PC-9 (cell line): ENCODE results near the gene MAPT. TPM values are rescaled to one million over a fixed set of nuclear protein-coding genes. Genes with fewer than 3 reads are reported as not detected.

Experiments used
- BruUV-seq: library from RNA; stranded (reverse); fragments of 400-500 nt; replicated peaks from 2 replicates; lab custom pipeline; 2021; lab: Mats Ljungman, UMichigan
- CTCF ChIA-PET: fragments of 300-600 bp; sonication (Branson Sonifier 250); formaldehyde crosslinking; loops from one replicate; lab custom pipeline; 2022; ENCODE audit warnings: antibody characterized with exemption; lab: Charles Lee
- POLR2A ChIA-PET: fragments of 300-600 bp; sonication (Branson Sonifier 250); formaldehyde crosslinking; loops from one replicate; lab custom pipeline; 2022; ENCODE audit warnings: antibody characterized with exemption; ENCODE audit not compliant: unreplicated experiment; lab: Charles Lee
- DNase-seq, 2 experiments: peaks; one replicate each; pipeline versions ENCODE4 v3.0.0 to v3.0.0-alpha.2; 2015 to 2022; ENCODE audit warnings: mixed read lengths in 1 of 2
- H2AFZ ChIP-seq: fragments of 200-600 bp; sonication (generic); 2 replicates; pipeline ENCODE4 v1.8.1; 2017; ENCODE audit warnings: antibody characterized with exemption
- H3F3A ChIP-seq: fragments of 200-600 bp; sonication (generic); 2 replicates; pipeline ENCODE4 v1.8.1; 2017; ENCODE audit warnings: antibody characterized with exemption, mild to moderate bottlenecking, low read depth; ENCODE audit not compliant: insufficient read depth
- H3K27ac ChIP-seq: fragments of 200-600 bp; sonication (generic); 2 replicates; pipeline ENCODE4 v1.6.1; 2016; ENCODE audit warnings: mixed run types
- H3K27me3 ChIP-seq: fragments of 200-600 bp; sonication (generic); 2 replicates; pipeline ENCODE4 v1.6.1; 2016; ENCODE audit warnings: low read depth, mixed run types; ENCODE audit not compliant: insufficient read depth
- H3K36me3 ChIP-seq: fragments of 200-600 bp; sonication (generic); 2 replicates; pipeline ENCODE4 v1.6.1; 2016; ENCODE audit warnings: low read depth, mixed run types
- H3K4me1 ChIP-seq: fragments of 200-600 bp; sonication (generic); replicated peaks from 2 replicates; pipeline ENCODE4 v1.6.1; 2016; ENCODE audit warnings: mixed run types; ENCODE audit not compliant: insufficient read depth
- H3K4me2 ChIP-seq: fragments of 200-600 bp; sonication (generic); 2 replicates; pipeline ENCODE4 v1.6.1; 2017; ENCODE audit warnings: mixed run types
- H3K4me3 ChIP-seq: fragments of 200-600 bp; sonication (generic); 2 replicates; pipeline ENCODE4 v1.6.1; 2016; ENCODE audit warnings: mixed run types
- H3K79me2 ChIP-seq: fragments of 200-600 bp; sonication (generic); 2 replicates; pipeline ENCODE4 v1.6.1; 2017; ENCODE audit warnings: low read depth, mixed run types
- H3K9me2 ChIP-seq: fragments of 200-600 bp; sonication (generic); 2 replicates; pipeline ENCODE4 v1.8.1; 2017; ENCODE audit warnings: mild to moderate bottlenecking; ENCODE audit not compliant: insufficient read depth
- H3K9me3 ChIP-seq: fragments of 200-600 bp; sonication (generic); 2 replicates; pipeline ENCODE4 v1.8.1; 2016; ENCODE audit warnings: low read depth; ENCODE audit not compliant: insufficient read depth
- H4K20me1 ChIP-seq: fragments of 200-600 bp; sonication (generic); 2 replicates; pipeline ENCODE4 v1.8.1; 2017; ENCODE audit not compliant: insufficient read depth
- CTCF ChIP-seq: fragments of 200-600 bp; sonication (generic); conservative IDR thresholded peaks from 2 replicates; pipeline ENCODE4 v1.6.1; 2017; ENCODE audit warnings: mixed run types, antibody characterized with exemption, mild to moderate bottlenecking, moderate library complexity
- EZH2 ChIP-seq: fragments of 200-600 bp; sonication (generic); IDR thresholded peaks from 2 replicates; pipeline ENCODE4 v1.8.0; 2017; ENCODE audit warnings: antibody characterized with exemption, low read depth
- intact Hi-C: fragments of 100-400 bp; cut with micrococcal nuclease; formaldehyde crosslinking; loops from one replicate; pipeline ENCODE4 v1.10.0; 2022; ENCODE audit not compliant: unreplicated experiment
- total RNA-seq: library from RNA; stranded (reverse); gene quantifications from 2 replicates; pipeline ENCODE4 v1.2.3, GENCODE V29; 2021

MAPT gene
- total RNA-seq, 1 experiment from 2014 or later, result 0.85 TPM

- BruUV-seq, result no TSS peak
- H3K4me1 ChIP-seq, result no peaks in the 10 kb centered on the region
- H3K27ac ChIP-seq, result no peak overlapping the region
- ChIA-PET CTCF (no interaction called here), POLR2A (interaction anchor here (0.5 kb wide), 1 partner anchor 12 kb away, joined by 9 read pairs; no protein-coding TSS in a partner anchor)
- no peaks in the 10 kb centered on the region for H3K9me2 ChIP-seq
- no peak overlapping the region for H3K4me3 ChIP-seq
- no peaks in the 10 kb centered on the region for H3K9me3 ChIP-seq
- no peaks in the 10 kb centered on the region for H3K36me3 ChIP-seq
- H2AFZ ChIP-seq, result no peak overlapping the region
- H3K79me2 ChIP-seq, result no peaks in the 10 kb centered on the region
- DNase-seq, result no peak
- peaks cover 4% of the 10 kb centered on the region; the same call in 1 of the 2 replicates for H3F3A ChIP-seq
- H4K20me1 ChIP-seq, result no peaks in the 10 kb centered on the region
- TF ChIP-seq CTCF, result no peak
- no peak overlapping the region for H3K4me2 ChIP-seq
- intact Hi-C loops, result no loop called here
- H3K27me3 ChIP-seq, result peaks cover 74% of the 10 kb centered on the region
These were observed 6.5 kb downstream of the MAPT start for GRCh38 chr17:45900723-45901415.

GRCh38 chr17:45902892-45903346, 8.6 kb downstream of the MAPT start:
- H3K27ac ChIP-seq, result no peak overlapping the region
- no peak overlapping the region for H3K4me2 ChIP-seq
- no peaks in the 10 kb centered on the region for H3K9me2 ChIP-seq
- CTCF ChIA-PET, result no interaction called here
- no peaks in the 10 kb centered on the region for H3K79me2 ChIP-seq
- no peak overlapping the region for H3K4me3 ChIP-seq
- no peaks in the 10 kb centered on the region for H3K4me1 ChIP-seq
- POLR2A ChIA-PET, result no interaction called here
- no peaks in the 10 kb centered on the region for H4K20me1 ChIP-seq
- H2AFZ ChIP-seq, result no peak overlapping the region
- H3K36me3 ChIP-seq, result no peaks in the 10 kb centered on the region
- no peaks in the 10 kb centered on the region for H3K9me3 ChIP-seq
- H3F3A ChIP-seq, result peaks cover 4% of the 10 kb centered on the region; the same call in 1 of the 2 replicates
- intact Hi-C loops, result no loop called here
- no TSS peak for BruUV-seq
- TF ChIP-seq EZH2 (no peak), CTCF (no peak)
- peaks cover 90% of the 10 kb centered on the region for H3K27me3 ChIP-seq
- no peak for DNase-seq

GRCh38 chr17:45904866-45905265, 10.5 kb downstream of the MAPT start:
- Histone ChIP-seq H3F3A (peaks cover 4% of the 10 kb centered on the region; the same call in 1 of the 2 replicates), H3K9me3 (no peaks in the 10 kb centered on the region), H3K4me3 (no peak overlapping the region), H3K27ac (no peak overlapping the region), H3K9me2 (no peaks in the 10 kb centered on the region), H3K79me2 (no peaks in the 10 kb centered on the region), H3K36me3 (no peaks in the 10 kb centered on the region), H3K27me3 (peaks cover 86% of the 10 kb centered on the region), H3K4me2 (no peak overlapping the region), H4K20me1 (no peaks in the 10 kb centered on the region), H2AFZ (no peak overlapping the region), H3K4me1 (no peaks in the 10 kb centered on the region)
- ChIA-PET CTCF (no interaction called here), POLR2A (no interaction called here)
- TF ChIP-seq EZH2 (no peak), CTCF (no peak)
- intact Hi-C loops, result no loop called here
- no TSS peak for BruUV-seq
- DNase-seq, result no peak
